ENCODE data around the gene ACAP3. TPM values are rescaled to one million over a fixed set of nuclear protein-coding genes. Genes with fewer than 3 reads are reported as not detected.

The ACAP3 gene
- total RNA-seq, 1 experiment from 2014 or later = 30.7 TPM

DNA sequence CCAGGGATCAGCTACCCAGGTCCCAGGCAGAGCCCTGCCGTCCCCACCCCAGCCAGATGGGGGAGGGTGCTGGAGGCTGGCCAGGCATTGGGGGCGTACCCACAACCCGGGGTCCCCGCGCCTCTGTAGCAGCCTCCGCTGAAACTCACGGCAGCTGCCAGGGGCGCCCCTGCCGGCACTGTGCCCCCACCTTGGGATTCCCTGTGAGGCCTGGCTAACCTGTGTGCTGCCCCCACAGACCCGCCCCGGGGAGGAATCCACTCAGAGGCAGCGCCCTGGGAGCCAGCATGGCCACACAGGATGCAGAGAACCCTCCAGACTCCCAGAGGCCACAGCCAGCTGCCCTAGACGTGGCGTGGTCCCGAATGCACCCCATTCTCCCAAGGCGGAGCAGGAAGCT is 37.7 kb upstream of the ACAP3 start:
- ChIA-PET POLR2A (no interaction called here), CTCF (interaction anchor here (2.2 kb wide), 1 partner anchor 27 kb away, joined by 8 read pairs; no protein-coding TSS in a partner anchor)
- H3K36me3 ChIP-seq (ENCODE audit: control insufficient read depth, insufficient read depth, low read length) = no peaks in the 10 kb centered on the region; the same call in 1 of the 2 replicates
- peaks cover 40% of the 10 kb centered on the region for H3K4me1 ChIP-seq (ENCODE audit: control insufficient read depth, insufficient read depth, low read length)
- no peaks in the 10 kb centered on the region for H3K27me3 ChIP-seq (ENCODE audit: control insufficient read depth, insufficient read depth, low read length)
- peak; percentile 3 for ATAC-seq
- H3K27ac ChIP-seq (ENCODE audit: low read length) = peak overlapping the region; percentile 93
- TF ChIP-seq, protein P1, sequence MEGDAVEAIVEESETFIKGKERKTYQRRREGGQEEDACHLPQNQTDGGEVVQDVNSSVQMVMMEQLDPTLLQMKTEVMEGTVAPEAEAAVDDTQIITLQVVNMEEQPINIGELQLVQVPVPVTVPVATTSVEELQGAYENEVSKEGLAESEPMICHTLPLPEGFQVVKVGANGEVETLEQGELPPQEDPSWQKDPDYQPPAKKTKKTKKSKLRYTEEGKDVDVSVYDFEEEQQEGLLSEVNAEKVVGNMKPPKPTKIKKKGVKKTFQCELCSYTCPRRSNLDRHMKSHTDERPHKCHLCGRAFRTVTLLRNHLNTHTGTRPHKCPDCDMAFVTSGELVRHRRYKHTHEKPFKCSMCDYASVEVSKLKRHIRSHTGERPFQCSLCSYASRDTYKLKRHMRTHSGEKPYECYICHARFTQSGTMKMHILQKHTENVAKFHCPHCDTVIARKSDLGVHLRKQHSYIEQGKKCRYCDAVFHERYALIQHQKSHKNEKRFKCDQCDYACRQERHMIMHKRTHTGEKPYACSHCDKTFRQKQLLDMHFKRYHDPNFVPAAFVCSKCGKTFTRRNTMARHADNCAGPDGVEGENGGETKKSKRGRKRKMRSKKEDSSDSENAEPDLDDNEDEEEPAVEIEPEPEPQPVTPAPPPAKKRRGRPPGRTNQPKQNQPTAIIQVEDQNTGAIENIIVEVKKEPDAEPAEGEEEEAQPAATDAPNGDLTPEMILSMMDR (IDR thresholded peaks at IDR 0.05) = no peak
- TF ChIP-seq, protein P2, sequence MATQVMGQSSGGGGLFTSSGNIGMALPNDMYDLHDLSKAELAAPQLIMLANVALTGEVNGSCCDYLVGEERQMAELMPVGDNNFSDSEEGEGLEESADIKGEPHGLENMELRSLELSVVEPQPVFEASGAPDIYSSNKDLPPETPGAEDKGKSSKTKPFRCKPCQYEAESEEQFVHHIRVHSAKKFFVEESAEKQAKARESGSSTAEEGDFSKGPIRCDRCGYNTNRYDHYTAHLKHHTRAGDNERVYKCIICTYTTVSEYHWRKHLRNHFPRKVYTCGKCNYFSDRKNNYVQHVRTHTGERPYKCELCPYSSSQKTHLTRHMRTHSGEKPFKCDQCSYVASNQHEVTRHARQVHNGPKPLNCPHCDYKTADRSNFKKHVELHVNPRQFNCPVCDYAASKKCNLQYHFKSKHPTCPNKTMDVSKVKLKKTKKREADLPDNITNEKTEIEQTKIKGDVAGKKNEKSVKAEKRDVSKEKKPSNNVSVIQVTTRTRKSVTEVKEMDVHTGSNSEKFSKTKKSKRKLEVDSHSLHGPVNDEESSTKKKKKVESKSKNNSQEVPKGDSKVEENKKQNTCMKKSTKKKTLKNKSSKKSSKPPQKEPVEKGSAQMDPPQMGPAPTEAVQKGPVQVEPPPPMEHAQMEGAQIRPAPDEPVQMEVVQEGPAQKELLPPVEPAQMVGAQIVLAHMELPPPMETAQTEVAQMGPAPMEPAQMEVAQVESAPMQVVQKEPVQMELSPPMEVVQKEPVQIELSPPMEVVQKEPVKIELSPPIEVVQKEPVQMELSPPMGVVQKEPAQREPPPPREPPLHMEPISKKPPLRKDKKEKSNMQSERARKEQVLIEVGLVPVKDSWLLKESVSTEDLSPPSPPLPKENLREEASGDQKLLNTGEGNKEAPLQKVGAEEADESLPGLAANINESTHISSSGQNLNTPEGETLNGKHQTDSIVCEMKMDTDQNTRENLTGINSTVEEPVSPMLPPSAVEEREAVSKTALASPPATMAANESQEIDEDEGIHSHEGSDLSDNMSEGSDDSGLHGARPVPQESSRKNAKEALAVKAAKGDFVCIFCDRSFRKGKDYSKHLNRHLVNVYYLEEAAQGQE (IDR thresholded peaks at IDR 0.05; ENCODE audit: insufficient read depth in 1 of 2, low read depth in 2 of 2, low read length in 1 of 2) = no peak
- TF ChIP-seq TCF7L2 (IDR thresholded peaks at IDR 0.05; ENCODE audit: low read depth, low read length) = no peak
- no peak for TF ChIP-seq POLR2AphosphoS5 (IDR thresholded peaks at IDR 0.05; ENCODE audit: low read depth, low read length)
- no peak for TF ChIP-seq SIN3A (IDR thresholded peaks at IDR 0.05; ENCODE audit: borderline replicate concordance, insufficient read depth, low read depth, low read length)
- H3K4me3 ChIP-seq (ENCODE audit: low read depth in 2 of 2, low read length in 2 of 2) = peak overlapping the region in 1 of 2 experiments; percentile 85; a peak in 2 of 4 replicates
- no peaks in the 10 kb centered on the region for H3K9me3 ChIP-seq (ENCODE audit: control insufficient read depth, insufficient read depth, low read depth, low read length)
- DNase-seq (ENCODE audit: low read depth, low spot score) = no peak
- in situ Hi-C loops (cut with HindIII; ENCODE audit: low pct_unique_long_range_greater_than_20kb, low sequenced_read_pairs) = no loop called here
- no TSS peak for BruUV-seq (replicated peaks)
- intact Hi-C loops (cut with micrococcal nuclease; ENCODE audit: unreplicated experiment) = no loop called here

DNA sequence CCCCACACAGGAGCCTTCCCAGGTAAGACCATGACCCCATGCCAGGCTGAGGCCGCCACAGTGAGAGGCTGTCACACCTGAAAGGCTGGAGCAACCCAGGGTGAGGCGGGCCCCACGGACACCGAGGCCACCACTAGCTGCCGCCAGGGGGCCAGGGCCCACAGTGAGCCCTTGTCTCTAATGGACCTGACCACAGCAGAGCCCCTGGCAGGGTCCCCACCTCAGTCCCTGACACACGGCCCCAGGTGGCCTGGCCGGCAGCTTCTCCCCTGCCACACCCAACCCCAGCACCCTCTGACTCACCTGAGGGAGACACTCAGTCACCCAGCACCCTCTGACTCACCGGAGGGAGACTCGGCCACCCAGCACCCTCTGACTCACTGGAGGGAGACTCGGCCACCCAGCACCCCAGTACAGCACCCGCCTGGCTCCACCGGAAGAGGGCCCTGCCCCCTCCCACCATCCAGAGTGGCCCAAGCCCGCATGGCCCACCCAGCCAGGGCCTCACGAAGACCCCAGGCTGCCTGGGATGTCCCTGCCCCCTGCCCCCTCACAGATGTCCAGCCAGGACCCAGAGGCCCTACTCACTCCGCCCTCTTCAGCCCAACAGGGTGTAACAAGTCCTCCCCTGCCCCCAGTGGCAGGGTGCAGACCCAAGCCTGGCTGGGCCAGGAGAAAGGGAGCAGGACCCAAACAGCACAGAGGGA is 37.1 kb upstream of the ACAP3 start:
- ChIA-PET CTCF (interaction anchor here (2.2 kb wide), 1 partner anchor 27 kb away, joined by 8 read pairs; no protein-coding TSS in a partner anchor), POLR2A (no interaction called here)
- in situ Hi-C loops (cut with HindIII; ENCODE audit: low pct_unique_long_range_greater_than_20kb, low sequenced_read_pairs) = no loop called here
- peak overlapping the region; percentile 93 for H3K27ac ChIP-seq (ENCODE audit: low read length)
- H3K4me3 ChIP-seq (ENCODE audit: low read depth in 2 of 2, low read length in 2 of 2) = peak overlapping the region in 1 of 2 experiments; percentile 85; a peak in 2 of 4 replicates
- peaks cover 40% of the 10 kb centered on the region for H3K4me1 ChIP-seq (ENCODE audit: control insufficient read depth, insufficient read depth, low read length)
- BruUV-seq (replicated peaks) = no TSS peak
- TF ChIP-seq POLR2AphosphoS5 (IDR thresholded peaks at IDR 0.05; ENCODE audit: low read depth, low read length) = no peak
- TF ChIP-seq, protein P2 (IDR thresholded peaks at IDR 0.05; ENCODE audit: insufficient read depth in 1 of 2, low read depth in 2 of 2, low read length in 1 of 2) = peak in 1 of 2 experiments; percentile 5; a peak in 1 of 4 replicates
- TF ChIP-seq, protein P1 (IDR thresholded peaks at IDR 0.05) = peak; percentile 88
- H3K9me3 ChIP-seq (ENCODE audit: control insufficient read depth, insufficient read depth, low read depth, low read length) = no peaks in the 10 kb centered on the region
- ATAC-seq (peak; percentile 74), DNase-seq (ENCODE audit: low read depth, low spot score) (peak; percentile 84)
- H3K27me3 ChIP-seq (ENCODE audit: control insufficient read depth, insufficient read depth, low read length) = no peaks in the 10 kb centered on the region
- H3K36me3 ChIP-seq (ENCODE audit: control insufficient read depth, insufficient read depth, low read length) = no peaks in the 10 kb centered on the region; the same call in 1 of the 2 replicates
- intact Hi-C loops (cut with micrococcal nuclease; ENCODE audit: unreplicated experiment) = no loop called here

All from Panc1 (cell line).